Mesendoderm (in vitro differentiated cells): ENCODE data around the gene HMGB4.

Experiments used
- DNase-seq: peaks from one replicate; pipeline ENCODE4 v3.0.0; 2013
- H2AK5ac ChIP-seq: 2 replicates; pipeline ENCODE4 v1.6.1; 2013; ENCODE audit warnings: low read length, inconsistent platforms
- H2BK120ac ChIP-seq: 2 replicates; pipeline ENCODE4 v1.6.1; 2013; ENCODE audit warnings: low read depth, mild to moderate bottlenecking, low read length, moderate library complexity, mixed read lengths
- H2BK15ac ChIP-seq: replicated peaks from 2 replicates; pipeline ENCODE4 v1.6.1; 2013; ENCODE audit warnings: low read depth, mild to moderate bottlenecking, moderate library complexity
- H2BK5ac ChIP-seq: 2 replicates; pipeline ENCODE4 v1.6.1; 2013; ENCODE audit warnings: low read length, inconsistent platforms
- H3K18ac ChIP-seq: 2 replicates; pipeline ENCODE4 v1.6.1; 2013; ENCODE audit warnings: mild to moderate bottlenecking, low read length, mixed read lengths
- H3K23ac ChIP-seq: one replicate; pipeline ENCODE4 v1.6.1; 2013; ENCODE audit warnings: low read length
- H3K27ac ChIP-seq: 2 replicates; pipeline ENCODE4 v1.5.1; 2013; ENCODE audit warnings: low read depth, mild to moderate bottlenecking, inconsistent platforms, low read length, moderate library complexity
- H3K27me3 ChIP-seq: 2 replicates; pipeline ENCODE4 v1.6.1; 2013; ENCODE audit warnings: low read length, control low read depth, mild to moderate bottlenecking, inconsistent platforms; ENCODE audit not compliant: insufficient read depth, poor library complexity
- H3K36me3 ChIP-seq: 2 replicates; pipeline ENCODE4 v1.6.1; 2013; ENCODE audit warnings: low read length, inconsistent platforms; ENCODE audit not compliant: control insufficient read depth, insufficient read depth
- H3K4ac ChIP-seq: one replicate; pipeline ENCODE4 v1.6.1; 2013; ENCODE audit warnings: low read depth, mild to moderate bottlenecking, low read length, moderate library complexity
- H3K4me1 ChIP-seq: 2 replicates; pipeline ENCODE4 v1.6.1; 2013; ENCODE audit warnings: low read depth, low read length, inconsistent platforms; ENCODE audit not compliant: control insufficient read depth
- H3K4me2 ChIP-seq: 2 replicates; pipeline ENCODE4 v1.6.1; 2013; ENCODE audit warnings: low read length
- H3K4me3 ChIP-seq: 2 replicates; pipeline ENCODE4 v1.5.1; 2013; ENCODE audit warnings: mild to moderate bottlenecking, low read length
- H3K56ac ChIP-seq: one replicate; pipeline ENCODE4 v1.6.1; 2013; ENCODE audit warnings: low read length
- H3K79me1 ChIP-seq: 2 replicates; pipeline ENCODE4 v1.6.1; 2013; ENCODE audit warnings: low read length, inconsistent platforms
- H3K79me2 ChIP-seq: 2 replicates; pipeline ENCODE4 v1.6.1; 2013; ENCODE audit warnings: mild to moderate bottlenecking, low read length; ENCODE audit not compliant: control insufficient read depth, insufficient read depth
- H3K9ac ChIP-seq: 2 replicates; pipeline ENCODE4 v1.6.1; 2013; ENCODE audit warnings: low read length, inconsistent platforms
- H4K5ac ChIP-seq: one replicate; pipeline ENCODE4 v1.6.1; 2013; ENCODE audit warnings: low read length
- H4K8ac ChIP-seq: one replicate; pipeline ENCODE4 v1.6.1; 2013; ENCODE audit warnings: low read depth, mild to moderate bottlenecking, control low read depth, low read length, moderate library complexity
- WGBS: extraction: QIAGEN DNeasy Blood & Tissue Kit; methylation state at CpG from one replicate; pipeline ENCODE4 v1.1.7; 2013; ENCODE audit warnings: low lambda C conversion rate, missing lambda C conversion rate; ENCODE audit not compliant: insufficient coverage; ENCODE audit errors: extremely low coverage; 5-methylcytosine and 5-hydroxymethylcytosine counted together

HMGB4 gene

DNA sequence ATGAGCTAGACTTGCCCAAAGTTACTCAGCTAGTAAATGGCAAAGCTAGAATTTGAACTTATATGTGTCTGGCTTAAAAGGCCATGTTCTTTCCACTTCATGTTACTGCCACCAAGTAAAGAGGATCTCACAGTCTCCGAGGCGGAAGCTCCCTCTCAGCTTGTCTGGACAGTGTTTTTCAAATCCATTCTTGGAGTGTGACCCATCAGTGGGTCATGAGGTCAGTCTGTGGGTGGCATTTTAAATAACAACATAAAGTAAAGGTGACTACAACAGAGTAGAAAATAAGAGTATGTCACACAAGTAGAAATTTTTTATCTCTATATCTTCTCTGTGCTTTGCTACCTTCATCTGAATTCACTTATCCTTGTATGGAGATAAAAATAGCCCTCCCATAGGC lies 3.2 kb upstream of the HMGB4 start:
- H2BK5ac ChIP-seq: peak overlapping the region; percentile 55
- no peak overlapping the region for H3K56ac ChIP-seq
- H3K4me2 ChIP-seq: no peak overlapping the region
- H3K9ac ChIP-seq: no peak overlapping the region
- no peaks in the 10 kb centered on the region for H3K27me3 ChIP-seq
- no peak overlapping the region for H3K27ac ChIP-seq
- peaks cover 8% of the 10 kb centered on the region for H3K4me1 ChIP-seq
- H2AK5ac ChIP-seq: peak overlapping the region; percentile 55
- H3K79me1 ChIP-seq: no peaks in the 10 kb centered on the region
- no peak overlapping the region for H3K23ac ChIP-seq
- no peak overlapping the region for H3K4ac ChIP-seq
- no peak overlapping the region for H3K4me3 ChIP-seq
- no peaks in the 10 kb centered on the region for H3K36me3 ChIP-seq
- H3K79me2 ChIP-seq: no peaks in the 10 kb centered on the region
- H2BK15ac ChIP-seq: no peak overlapping the region
- no peak overlapping the region for H3K18ac ChIP-seq
- H4K5ac ChIP-seq: no peak overlapping the region
- H2BK120ac ChIP-seq: no peak overlapping the region
- no CpG with 5 or more reads among the region's 2 CpGs for WGBS
- no peak for DNase-seq
- no peak overlapping the region for H4K8ac ChIP-seq

- H2BK120ac ChIP-seq: no peak overlapping the region
- H2BK5ac ChIP-seq: no peak overlapping the region
- no peak overlapping the region for H3K9ac ChIP-seq
- H3K4ac ChIP-seq: no peak overlapping the region
- WGBS: no CpG with 5 or more reads among the region's 14 CpGs
- no peaks in the 10 kb centered on the region for H3K79me1 ChIP-seq
- H3K4me1 ChIP-seq: peaks cover 10% of the 10 kb centered on the region
- no peak overlapping the region for H4K8ac ChIP-seq
- no peak overlapping the region for H2BK15ac ChIP-seq
- no peaks in the 10 kb centered on the region for H3K79me2 ChIP-seq
- H3K27ac ChIP-seq: no peak overlapping the region
- no peak overlapping the region for H3K23ac ChIP-seq
- no peak overlapping the region for H3K18ac ChIP-seq
- H3K4me3 ChIP-seq: no peak overlapping the region
- H3K27me3 ChIP-seq: no peaks in the 10 kb centered on the region
- no peak overlapping the region for H3K56ac ChIP-seq
- H3K4me2 ChIP-seq: no peak overlapping the region
- no peaks in the 10 kb centered on the region for H3K36me3 ChIP-seq
- H2AK5ac ChIP-seq: no peak overlapping the region
- no peak overlapping the region for H4K5ac ChIP-seq
- DNase-seq: no peak
Observed at GRCh38 chr1:33864460-33865389, 846 bp downstream of the HMGB4 start.

- Histone ChIP-seq H3K4me3 (no peak overlapping the region), H2BK120ac (no peak overlapping the region), H2BK15ac (no peak overlapping the region), H4K8ac (no peak overlapping the region), H4K5ac (no peak overlapping the region), H2BK5ac (no peak overlapping the region), H3K27ac (no peak overlapping the region), H3K56ac (no peak overlapping the region), H3K23ac (peak overlapping the region; percentile 38), H2AK5ac (no peak overlapping the region), H3K4me1 (peaks cover 8% of the 10 kb centered on the region), H3K9ac (no peak overlapping the region), H3K36me3 (no peaks in the 10 kb centered on the region), H3K79me2 (no peaks in the 10 kb centered on the region), H3K18ac (no peak overlapping the region), H3K27me3 (no peaks in the 10 kb centered on the region), H3K4me2 (no peak overlapping the region), H3K4ac (no peak overlapping the region), H3K79me1 (no peaks in the 10 kb centered on the region)
- no peak for DNase-seq
- no CpG with 5 or more reads among the region's 6 CpGs for WGBS
Observed at GRCh38 chr1:33866281-33866680, 2.4 kb downstream of the HMGB4 start.

GRCh38 chr1:33867684-33868083 lies 3.8 kb downstream of the HMGB4 start:
- no peaks in the 10 kb centered on the region for H3K36me3 ChIP-seq
- no peak overlapping the region for H3K56ac ChIP-seq
- H3K27me3 ChIP-seq: no peaks in the 10 kb centered on the region
- H4K8ac ChIP-seq: no peak overlapping the region
- no peaks in the 10 kb centered on the region for H3K79me1 ChIP-seq
- H3K4ac ChIP-seq: no peak overlapping the region
- no peak overlapping the region for H2BK15ac ChIP-seq
- H3K79me2 ChIP-seq: no peaks in the 10 kb centered on the region
- no peak overlapping the region for H3K4me2 ChIP-seq
- peaks cover 4% of the 10 kb centered on the region for H3K4me1 ChIP-seq
- no peak overlapping the region for H2BK120ac ChIP-seq
- H2BK5ac ChIP-seq: no peak overlapping the region
- no CpG with 5 or more reads among the region's 1 CpG for WGBS
- peak overlapping the region; percentile 16 for H3K27ac ChIP-seq
- no peak overlapping the region for H3K4me3 ChIP-seq
- H2AK5ac ChIP-seq: no peak overlapping the region
- H3K18ac ChIP-seq: no peak overlapping the region
- no peak for DNase-seq
- no peak overlapping the region for H4K5ac ChIP-seq
- H3K23ac ChIP-seq: no peak overlapping the region
- H3K9ac ChIP-seq: no peak overlapping the region

DNA sequence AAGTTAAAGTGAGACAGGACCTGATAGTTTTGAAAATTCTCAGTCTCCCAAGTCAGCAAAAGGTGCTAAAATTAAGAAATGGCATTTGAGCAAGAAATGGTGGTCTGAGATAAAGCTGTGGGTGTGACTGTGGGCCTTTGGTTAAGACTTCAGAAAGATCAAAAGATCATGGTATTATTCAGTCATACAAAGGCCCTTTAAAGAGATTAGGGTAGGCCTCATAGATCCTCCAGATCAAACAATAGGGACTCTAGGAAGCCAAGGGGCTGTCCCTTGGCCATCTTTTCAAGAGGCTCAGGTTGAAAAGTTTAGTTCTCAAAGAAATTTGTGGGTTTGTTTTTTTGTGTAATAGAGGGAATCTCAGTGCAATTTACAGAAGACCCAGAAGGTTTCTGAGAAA lies 8.4 kb downstream of the HMGB4 start:
- no peak for DNase-seq
- Histone ChIP-seq H4K8ac (no peak overlapping the region), H3K4me3 (no peak overlapping the region), H2BK120ac (no peak overlapping the region), H3K36me3 (no peaks in the 10 kb centered on the region), H2AK5ac (no peak overlapping the region), H3K4me1 (peaks cover 3% of the 10 kb centered on the region), H3K9ac (no peak overlapping the region), H3K79me1 (no peaks in the 10 kb centered on the region), H3K27ac (no peak overlapping the region), H3K56ac (no peak overlapping the region), H3K27me3 (no peaks in the 10 kb centered on the region), H2BK5ac (no peak overlapping the region), H3K18ac (no peak overlapping the region), H3K79me2 (no peaks in the 10 kb centered on the region), H3K4me2 (no peak overlapping the region), H3K23ac (no peak overlapping the region), H4K5ac (no peak overlapping the region), H2BK15ac (no peak overlapping the region), H3K4ac (no peak overlapping the region)

GRCh38 chr1:33872683-33873082 lies 8.8 kb downstream of the HMGB4 start:
- Histone ChIP-seq H2BK120ac (no peak overlapping the region), H3K27me3 (no peaks in the 10 kb centered on the region), H2AK5ac (no peak overlapping the region), H3K18ac (no peak overlapping the region), H3K4me2 (no peak overlapping the region), H2BK15ac (no peak overlapping the region), H3K4ac (no peak overlapping the region), H3K79me2 (no peaks in the 10 kb centered on the region), H3K27ac (no peak overlapping the region), H3K56ac (no peak overlapping the region), H2BK5ac (no peak overlapping the region), H4K5ac (no peak overlapping the region), H3K9ac (no peak overlapping the region), H3K23ac (no peak overlapping the region), H3K79me1 (no peaks in the 10 kb centered on the region), H3K4me3 (no peak overlapping the region), H3K36me3 (no peaks in the 10 kb centered on the region), H3K4me1 (peaks cover under 1% of the 10 kb centered on the region), H4K8ac (no peak overlapping the region)
- no CpG with 5 or more reads among the region's 2 CpGs for WGBS
- DNase-seq: no peak
